ENCODE results near the gene TMEM14A.
A peak's percentile ranks its signal among the peaks of the same experiment; 100 is the strongest.
"Not testable (repeated sequence)": the region's sequence is repeated elsewhere in the genome, so short reads cannot be mapped to it uniquely, and the experiment has no call there.

TMEM14A gene

DNA sequence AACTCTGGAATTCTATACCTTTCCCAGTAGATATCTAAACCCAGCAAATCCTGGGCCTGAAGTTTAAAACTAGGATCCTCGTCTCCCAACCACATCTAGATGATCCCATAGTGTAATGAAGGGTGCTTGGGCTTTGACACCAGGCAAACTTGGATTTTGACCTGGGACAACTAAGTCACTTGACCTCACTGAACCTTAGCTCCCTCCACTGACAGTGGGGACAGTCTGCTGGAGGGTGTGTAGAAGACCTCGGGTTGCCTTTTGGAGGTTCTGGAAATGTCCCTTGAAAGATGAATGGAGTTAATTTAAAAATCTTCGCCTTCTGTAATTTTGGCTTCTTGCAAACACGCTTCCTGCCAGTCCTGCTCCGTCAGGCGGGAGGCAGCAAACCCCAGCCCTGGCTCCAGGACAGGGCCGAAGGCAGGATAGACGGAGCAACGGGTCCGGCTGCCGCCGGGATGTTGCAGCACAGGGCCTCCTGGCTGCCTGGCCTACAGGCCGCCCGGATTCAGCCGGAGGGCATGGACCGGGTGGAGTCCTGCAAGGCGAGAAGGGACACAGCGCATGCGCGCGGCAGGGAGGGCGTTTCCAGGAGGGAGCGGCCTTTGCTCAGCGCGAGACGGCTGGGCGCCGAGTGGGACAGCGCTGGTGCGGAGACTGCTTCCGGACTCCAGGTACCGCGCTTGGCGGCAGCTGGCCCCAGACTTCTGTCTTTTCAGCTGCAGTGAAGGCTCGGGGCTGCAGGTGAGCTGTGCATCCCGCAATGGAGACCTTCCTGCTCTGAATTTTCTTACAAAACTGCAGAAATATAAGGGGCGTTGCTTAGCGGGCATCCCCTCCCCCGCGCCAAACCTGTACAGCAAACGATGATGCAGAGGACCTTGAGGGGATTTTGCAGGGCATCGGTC, at the start of gene TMEM14A:
Gene TMEM14A, plus strand, starts transcription at position 612 of the 908 bp plus-strand sequence. CDS start 5,990 bp downstream, outside the sequence.
- peak; percentile 93 to 94 for DNase-seq

- no peak for DNase-seq
Observed at GRCh38 chr6:52621631-52622030, 49.3 kb upstream of the TMEM14A start.

- no peak for DNase-seq
Observed at GRCh38 chr6:52622810-52623209, 48.1 kb upstream of the TMEM14A start.

GRCh38 chr6:52632011-52632410, 38.9 kb upstream of the TMEM14A start:
- no peak for DNase-seq

DNA sequence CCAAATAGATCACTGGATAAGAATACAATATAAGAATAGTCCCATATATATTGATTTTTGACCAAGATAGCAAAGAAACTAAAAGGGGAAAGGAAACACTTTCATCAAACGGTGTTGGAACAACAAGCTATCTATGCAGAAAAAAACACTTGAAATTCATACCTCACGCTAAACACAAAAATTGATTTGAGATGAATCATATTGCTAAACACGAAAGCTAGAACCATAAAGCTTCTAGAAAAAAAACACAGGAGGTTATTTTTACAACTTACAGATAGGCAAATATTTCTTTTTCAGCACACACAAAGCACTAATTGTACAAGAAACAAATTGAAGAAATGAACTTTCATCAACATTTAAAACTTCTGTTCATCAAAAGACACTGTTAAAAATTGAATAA, 36.7 kb upstream of the TMEM14A start:
- DNase-seq: no peak

DNA sequence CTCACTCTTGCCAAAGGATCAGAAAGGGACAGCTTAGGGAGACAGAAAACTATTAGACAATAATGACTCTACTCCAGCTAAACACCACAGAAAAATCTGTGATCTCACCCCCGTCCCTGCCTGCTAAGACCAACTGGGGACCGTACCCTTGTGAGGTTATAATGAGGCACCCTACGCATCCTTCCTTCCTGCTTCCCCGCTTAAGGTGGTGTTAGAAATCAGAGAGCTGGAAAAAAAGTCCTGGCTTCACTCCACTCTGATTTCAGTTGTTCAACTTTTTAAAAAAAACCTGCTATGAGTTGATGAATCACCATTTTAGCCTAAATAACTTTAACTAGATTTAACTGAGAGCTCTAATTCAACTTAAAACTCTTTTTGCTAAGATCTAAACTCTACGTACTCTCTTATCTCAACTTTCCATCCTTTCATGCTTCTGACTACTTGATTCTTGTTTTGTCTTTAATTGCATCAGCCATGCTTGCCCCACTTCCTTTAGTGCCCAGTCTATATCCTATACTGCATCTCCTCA, 35.8 kb upstream of the TMEM14A start:
- DNase-seq: no peak

DNA sequence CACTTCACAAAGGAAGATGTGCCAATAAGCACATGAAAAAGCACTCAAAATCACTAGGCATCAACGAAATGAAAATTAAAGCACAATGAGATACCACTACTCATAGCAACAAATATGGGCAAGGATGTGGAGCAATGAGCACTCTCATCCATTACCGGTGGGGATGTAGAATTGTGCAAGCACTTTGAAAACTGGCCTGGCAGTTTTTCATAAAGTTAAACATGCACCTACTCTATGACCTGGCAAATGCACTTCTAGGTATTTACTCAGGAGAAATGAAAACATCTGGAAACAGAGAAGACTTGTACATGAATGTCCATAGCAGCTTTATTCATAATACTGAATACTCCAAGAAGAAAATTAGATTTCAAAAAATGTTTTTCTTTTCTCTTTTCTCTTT, 34.1 kb upstream of the TMEM14A start:
- DNase-seq: no peak

DNA sequence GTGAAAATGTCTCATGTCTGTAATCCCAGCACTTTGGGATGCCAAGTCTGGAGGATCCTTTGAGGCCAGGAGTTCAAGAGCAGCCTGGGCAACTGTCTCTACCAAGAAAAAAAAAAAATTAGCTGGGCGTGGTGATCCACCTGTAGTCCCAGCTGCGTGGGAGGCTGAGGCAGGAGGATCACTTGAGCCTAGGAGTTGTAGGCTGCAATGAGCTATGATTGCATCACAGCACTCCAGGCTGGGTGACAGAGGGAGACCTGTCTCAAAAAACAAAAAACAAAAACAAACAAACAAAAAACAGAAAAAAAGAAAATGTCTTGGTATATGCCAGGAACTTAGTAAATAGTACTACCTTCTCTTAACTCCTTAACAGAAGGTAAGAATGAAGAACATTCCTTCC, 31.4 kb upstream of the TMEM14A start:
- no peak for DNase-seq

DNA sequence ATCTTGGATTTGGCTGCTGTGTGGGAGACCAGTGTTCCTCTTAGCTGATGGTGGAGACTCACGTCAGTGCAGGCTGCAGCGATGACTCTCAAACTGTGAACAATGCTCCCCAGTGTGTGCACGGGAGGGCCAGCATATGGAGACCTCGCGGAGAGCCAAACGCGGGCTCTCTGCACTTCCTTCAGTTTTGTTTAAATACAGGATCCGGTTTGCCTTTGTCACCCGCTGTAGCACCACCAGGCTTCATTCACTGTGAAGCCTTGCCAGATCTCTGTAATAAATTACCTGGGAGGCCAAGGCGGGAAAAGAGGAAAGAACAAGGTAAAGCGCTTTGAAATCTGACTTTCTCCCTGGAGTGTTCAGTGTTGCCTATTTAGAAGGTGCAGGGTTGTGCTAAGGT, 30.7 kb upstream of the TMEM14A start:
- DNase-seq: no peak

- no peak for DNase-seq
Observed at GRCh38 chr6:52640916-52641315, 30.0 kb upstream of the TMEM14A start.

GRCh38 chr6:52641388-52641787, 29.5 kb upstream of the TMEM14A start:
- DNase-seq: no peak

- peak; percentile 30 to 31 for DNase-seq
Observed at GRCh38 chr6:52641826-52642225, 29.1 kb upstream of the TMEM14A start.

- no peak for DNase-seq
Observed at GRCh38 chr6:52642368-52642767, 28.5 kb upstream of the TMEM14A start.

DNA sequence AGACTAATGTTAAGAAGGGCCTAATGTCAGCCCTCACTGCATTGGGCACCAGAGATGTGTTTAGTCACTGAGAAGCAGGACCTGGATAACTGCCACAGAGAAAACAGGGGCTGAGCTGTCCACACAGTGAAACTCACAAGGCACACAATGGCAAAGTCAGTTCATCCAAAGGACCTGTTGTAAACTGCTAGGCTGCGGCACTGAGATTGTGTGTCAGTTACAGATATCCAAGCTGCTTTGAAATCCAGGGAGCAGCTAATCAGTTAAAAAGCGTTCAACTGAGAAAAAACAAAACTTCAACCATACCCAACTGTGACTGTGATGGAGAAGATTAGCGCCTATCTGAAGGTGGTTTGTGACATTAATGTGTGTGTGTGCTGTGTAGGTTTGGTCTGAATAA, 27.8 kb upstream of the TMEM14A start:
- no peak for DNase-seq

DNA sequence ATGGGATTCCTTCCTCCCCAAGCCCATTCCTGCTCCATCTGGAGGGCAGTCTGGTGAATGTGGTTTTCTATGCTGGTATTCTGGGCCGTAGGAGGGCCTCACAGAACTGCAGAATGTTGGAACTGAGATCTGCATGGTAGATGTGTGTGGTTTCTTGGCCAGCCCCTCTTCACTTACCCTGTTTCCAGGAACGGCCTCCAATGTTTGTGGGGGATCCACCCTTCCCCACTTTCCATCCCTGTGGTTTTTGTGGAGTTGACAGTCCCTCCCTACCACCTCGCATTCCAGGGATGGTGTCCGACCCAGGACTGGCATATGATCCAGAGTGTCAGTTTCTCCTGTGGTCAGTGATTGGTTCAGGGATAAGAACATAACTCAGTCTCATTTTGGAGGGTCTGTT, 26.7 kb upstream of the TMEM14A start:
- no peak for DNase-seq

- DNase-seq: no peak
Observed at GRCh38 chr6:52645976-52646375, 24.9 kb upstream of the TMEM14A start.

GRCh38 chr6:52647199-52647598, 23.7 kb upstream of the TMEM14A start:
- peak; percentile 19 to 26 for DNase-seq

DNA sequence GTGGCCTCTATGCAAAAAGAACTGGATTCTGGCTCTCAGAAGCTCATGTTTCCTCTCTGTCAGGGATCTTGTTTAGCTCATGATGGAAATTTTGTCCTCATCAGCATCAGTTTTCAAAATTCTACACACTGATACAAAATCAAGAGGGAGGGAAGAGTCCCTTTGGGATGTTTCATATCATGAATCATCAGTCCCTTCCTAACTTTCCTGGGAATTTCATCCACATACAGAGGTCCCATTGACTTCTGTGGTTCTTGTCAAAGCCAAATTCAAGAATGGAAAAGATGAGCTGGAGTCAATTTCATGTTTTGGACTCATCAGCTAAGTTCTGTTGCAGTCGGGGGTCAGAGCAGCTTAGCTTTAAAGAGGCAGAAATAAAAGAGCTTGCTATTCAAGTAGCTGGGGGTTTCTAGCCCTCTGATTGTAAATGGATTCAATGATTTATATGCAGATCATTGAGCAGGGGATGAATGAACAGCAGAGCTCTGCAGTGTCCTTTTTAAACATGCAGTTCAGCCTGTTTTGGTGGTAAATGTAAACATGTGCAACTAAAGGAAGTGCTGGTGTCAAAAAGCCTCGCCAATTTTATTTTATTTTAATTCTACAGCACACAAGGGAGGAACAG, 21.3 kb upstream of the TMEM14A start:
- no peak for DNase-seq

DNA sequence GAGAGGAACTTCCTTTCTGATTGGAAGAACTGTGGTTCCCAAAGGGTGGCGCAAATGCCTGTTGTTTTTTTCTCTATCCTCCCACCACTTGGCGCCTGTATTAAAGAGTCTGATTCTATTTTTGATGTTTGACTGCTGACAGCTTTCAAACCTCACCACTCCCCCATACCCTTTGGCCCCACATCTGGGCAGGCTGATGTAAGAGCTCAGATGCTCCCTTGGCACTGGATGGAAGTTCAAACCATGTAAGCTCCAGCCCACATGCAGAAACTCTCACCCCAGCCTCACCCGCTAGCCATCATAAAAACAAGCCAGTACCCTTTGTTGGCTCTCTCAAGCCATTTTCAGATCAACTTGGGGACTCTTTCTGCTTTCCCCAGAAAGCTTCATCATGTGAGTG, 20.0 kb upstream of the TMEM14A start:
- no peak for DNase-seq

GRCh38 chr6:52653151-52653550, 17.8 kb upstream of the TMEM14A start:
- DNase-seq: no peak

- no peak for DNase-seq
Observed at GRCh38 chr6:52654007-52654406, 16.9 kb upstream of the TMEM14A start.

DNA sequence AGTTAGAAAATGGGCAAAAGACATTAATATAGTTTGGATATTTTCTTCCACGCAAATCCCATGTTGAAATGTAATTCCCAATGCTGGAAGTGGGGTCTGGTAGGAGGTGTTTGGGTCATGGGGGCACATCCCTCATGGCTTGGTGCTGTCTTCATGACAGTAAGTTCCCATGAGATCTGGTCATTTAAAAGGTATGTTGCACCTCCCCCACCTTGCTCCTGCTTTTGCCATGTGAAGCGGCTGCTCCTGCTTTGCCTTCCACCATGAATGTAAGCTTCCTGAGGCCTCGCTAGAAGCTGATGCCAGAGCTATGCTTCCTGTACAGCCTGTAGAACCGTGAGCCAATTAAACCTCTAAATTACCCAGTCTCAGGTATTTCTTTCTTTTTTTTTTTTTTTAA, 16.3 kb upstream of the TMEM14A start:
- DNase-seq: no peak

- DNase-seq: not testable (repeated sequence)
Observed at GRCh38 chr6:52655941-52656340, 15.0 kb upstream of the TMEM14A start.

DNA sequence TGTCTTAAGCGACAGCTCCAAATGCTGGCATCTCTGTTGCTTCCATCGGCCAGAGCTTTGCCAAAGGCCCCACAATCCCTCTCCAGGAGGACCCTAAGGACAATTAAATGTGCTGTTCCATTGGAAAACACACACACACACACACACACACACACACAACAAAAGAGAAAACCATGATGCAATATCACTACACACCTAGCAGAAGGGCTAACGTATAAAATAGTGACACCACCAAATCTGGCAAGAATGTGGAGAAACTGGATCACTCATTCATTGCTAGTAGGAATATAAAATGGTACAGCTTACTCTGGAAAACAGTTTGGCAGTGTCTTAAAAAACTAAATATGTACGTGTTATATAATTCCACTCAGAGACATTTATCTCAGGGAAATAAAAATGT, 13.0 kb upstream of the TMEM14A start:
- DNase-seq: no peak
